ENCODE data around the gene PCDHGB3. TPM values are rescaled to one million over a fixed set of nuclear protein-coding genes. Genes with fewer than 3 reads are reported as not detected.
"Not testable (repeated sequence)": the region's sequence is repeated elsewhere in the genome, so short reads cannot be mapped to it uniquely, and the experiment has no call there.

Gene PCDHGB3
- polyA plus RNA-seq, 3 donors = not detected

DNA sequence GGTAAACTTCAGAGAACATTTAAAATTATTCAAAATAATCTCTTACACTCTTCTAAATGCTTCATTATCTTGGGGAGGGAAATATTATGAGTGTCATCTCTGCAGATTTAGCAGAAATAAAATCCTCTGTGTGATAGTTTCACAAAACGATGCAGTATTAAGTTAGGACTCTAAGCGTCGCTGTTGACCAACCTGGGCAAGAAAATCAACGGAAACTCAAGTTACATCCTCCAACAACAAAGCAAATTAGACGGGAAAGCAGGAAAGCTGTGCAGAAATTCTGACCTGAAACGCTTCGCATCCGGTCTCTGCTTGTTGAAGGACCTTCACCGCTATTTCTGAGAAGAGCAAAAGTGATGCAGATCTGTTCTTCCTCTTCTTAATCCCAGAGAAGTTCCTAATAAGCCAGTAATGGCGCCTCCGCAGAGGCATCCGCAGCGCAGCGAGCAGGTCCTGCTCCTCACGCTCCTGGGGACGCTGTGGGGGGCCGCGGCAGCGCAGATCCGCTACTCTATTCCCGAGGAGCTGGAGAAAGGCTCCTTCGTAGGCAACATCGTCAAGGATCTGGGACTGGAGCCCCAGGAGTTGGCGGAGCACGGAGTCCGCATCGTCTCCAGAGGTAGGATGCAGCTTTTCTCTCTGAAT, 3.8 kb downstream of the PCDHGB3 start, which contains the start of gene PCDHGA6:
PCDHGA6 (plus strand) TSS at position 219 of the 645 bp plus-strand sequence; CDS start at position 412, 193 bp downstream.
- Histone ChIP-seq H3K9ac (ENCODE audit: insufficient read depth, low read length, poor library complexity, severe bottlenecking) (no peak within 1 kb of the TSS), H3K4me3 (replicated peaks in 1 of 3; ENCODE audit: low read depth in 2 of 3, low read length in 3 of 3) (no peak within 1 kb of the TSS), H3K4me2 (replicated peaks; ENCODE audit: extremely low read depth, low read length, poor library complexity, severe bottlenecking) (no peak within 1 kb of the TSS), H3K27me3 (ENCODE audit: control insufficient read depth in 2 of 2, insufficient read depth in 2 of 2, low read length in 2 of 2) (peaks cover 35 to 88% of the 10 kb centered on the region in 2 donors), H3K4me1 (ENCODE audit: control insufficient read depth in 1 of 2, insufficient read depth in 2 of 2, low read length in 2 of 2) (no peaks in the 10 kb centered on the region), H3K36me3 (replicated peaks in 1 of 2; ENCODE audit: control insufficient read depth in 1 of 2, insufficient read depth in 2 of 2, low read length in 2 of 2) (no peaks in the 10 kb centered on the region), H3K27ac (ENCODE audit: low read depth in 1 of 2, low read length in 2 of 2) (no peak within 1 kb of the TSS), H3K9me3 (replicated peaks in 1 of 2; ENCODE audit: control insufficient read depth in 1 of 2, insufficient read depth in 1 of 2, low read length in 2 of 2) (peaks cover 64 to 73% of the 10 kb centered on the region in 2 donors), H4K20me1 (ENCODE audit: insufficient read depth, low read length) (no peaks in the 10 kb centered on the region), H2AFZ (ENCODE audit: insufficient read depth, low read depth, low read length, poor library complexity, severe bottlenecking) (no peak within 1 kb of the TSS), H3K79me2 (ENCODE audit: insufficient read depth, low read length) (no peaks in the 10 kb centered on the region)
- intact Hi-C loops (cut with micrococcal nuclease) = no loop called here
- no peak for DNase-seq
- peaks cover 8% of the 10 kb centered on the region for H3K4me1 Mint-ChIP-seq
- 29% methylated on average over 26 of the region's 27 CpGs for WGBS (ENCODE audit: insufficient coverage)
- H3K4me3 Mint-ChIP-seq = peak within 1 kb of the TSS in 1 of 2 donors; percentile 60
- peaks cover 42 to 85% (median 73%) of the 10 kb centered on the region in 7 donors for H3K9me3 Mint-ChIP-seq
- H3K27ac Mint-ChIP-seq = no peak within 1 kb of the TSS
- peaks cover 6 to 11% of the 10 kb centered on the region in 2 donors for H3K36me3 Mint-ChIP-seq
- peaks cover 39 to 75% (median 64%) of the 10 kb centered on the region in 3 donors for H3K27me3 Mint-ChIP-seq (ENCODE audit: low read depth in 3 of 3)
- TF ChIP-seq, protein P1, sequence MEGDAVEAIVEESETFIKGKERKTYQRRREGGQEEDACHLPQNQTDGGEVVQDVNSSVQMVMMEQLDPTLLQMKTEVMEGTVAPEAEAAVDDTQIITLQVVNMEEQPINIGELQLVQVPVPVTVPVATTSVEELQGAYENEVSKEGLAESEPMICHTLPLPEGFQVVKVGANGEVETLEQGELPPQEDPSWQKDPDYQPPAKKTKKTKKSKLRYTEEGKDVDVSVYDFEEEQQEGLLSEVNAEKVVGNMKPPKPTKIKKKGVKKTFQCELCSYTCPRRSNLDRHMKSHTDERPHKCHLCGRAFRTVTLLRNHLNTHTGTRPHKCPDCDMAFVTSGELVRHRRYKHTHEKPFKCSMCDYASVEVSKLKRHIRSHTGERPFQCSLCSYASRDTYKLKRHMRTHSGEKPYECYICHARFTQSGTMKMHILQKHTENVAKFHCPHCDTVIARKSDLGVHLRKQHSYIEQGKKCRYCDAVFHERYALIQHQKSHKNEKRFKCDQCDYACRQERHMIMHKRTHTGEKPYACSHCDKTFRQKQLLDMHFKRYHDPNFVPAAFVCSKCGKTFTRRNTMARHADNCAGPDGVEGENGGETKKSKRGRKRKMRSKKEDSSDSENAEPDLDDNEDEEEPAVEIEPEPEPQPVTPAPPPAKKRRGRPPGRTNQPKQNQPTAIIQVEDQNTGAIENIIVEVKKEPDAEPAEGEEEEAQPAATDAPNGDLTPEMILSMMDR (IDR thresholded peaks at IDR 0.05) = peak; percentile 17

DNA sequence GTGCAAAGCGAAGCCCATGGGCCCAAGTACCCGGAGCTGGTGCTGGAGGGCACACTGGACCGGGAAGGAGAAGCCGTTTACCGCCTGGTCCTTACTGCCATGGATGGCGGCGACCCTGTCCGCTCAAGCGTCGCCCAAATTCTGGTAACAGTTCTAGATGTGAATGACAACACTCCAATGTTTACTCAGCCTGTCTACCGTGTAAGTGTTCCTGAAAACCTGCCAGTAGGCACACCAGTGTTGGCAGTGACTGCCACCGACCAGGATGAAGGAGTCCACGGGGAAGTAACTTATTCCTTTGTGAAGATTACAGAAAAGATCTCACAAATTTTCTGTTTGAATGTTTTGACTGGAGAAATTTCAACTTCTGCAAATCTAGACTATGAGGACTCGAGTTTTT, 4.6 kb downstream of the PCDHGB3 start:
- H3K4me3 Mint-ChIP-seq = peak overlapping the region in 1 of 2 donors; percentile 57
- H3K27ac ChIP-seq (ENCODE audit: low read depth in 1 of 2, low read length in 2 of 2) = no peak overlapping the region
- H3K4me3 ChIP-seq (replicated peaks in 1 of 3; ENCODE audit: low read depth in 2 of 3, low read length in 3 of 3) = no peak overlapping the region
- peaks cover 8% of the 10 kb centered on the region for H3K4me1 Mint-ChIP-seq
- TF ChIP-seq, protein P1 (IDR thresholded peaks at IDR 0.05) = no peak
- peaks cover 42 to 83% (median 73%) of the 10 kb centered on the region in 7 donors for H3K9me3 Mint-ChIP-seq
- no peaks in the 10 kb centered on the region for H4K20me1 ChIP-seq (ENCODE audit: insufficient read depth, low read length)
- H3K27me3 ChIP-seq (ENCODE audit: control insufficient read depth in 2 of 2, insufficient read depth in 2 of 2, low read length in 2 of 2) = peaks cover 31 to 82% of the 10 kb centered on the region in 2 donors
- H3K27me3 Mint-ChIP-seq (ENCODE audit: low read depth in 3 of 3) = peaks cover 37 to 70% (median 58%) of the 10 kb centered on the region in 3 donors
- intact Hi-C loops (cut with micrococcal nuclease) = no loop called here
- H3K4me1 ChIP-seq (ENCODE audit: control insufficient read depth in 1 of 2, insufficient read depth in 2 of 2, low read length in 2 of 2) = no peaks in the 10 kb centered on the region
- no peak overlapping the region for H3K27ac Mint-ChIP-seq
- H2AFZ ChIP-seq (ENCODE audit: insufficient read depth, low read depth, low read length, poor library complexity, severe bottlenecking) = no peak overlapping the region
- no peak overlapping the region for H3K4me2 ChIP-seq (replicated peaks; ENCODE audit: extremely low read depth, low read length, poor library complexity, severe bottlenecking)
- H3K36me3 Mint-ChIP-seq = peaks cover 6 to 11% of the 10 kb centered on the region in 2 donors
- no peak for DNase-seq
- no peaks in the 10 kb centered on the region for H3K36me3 ChIP-seq (replicated peaks in 1 of 2; ENCODE audit: control insufficient read depth in 1 of 2, insufficient read depth in 2 of 2, low read length in 2 of 2)
- WGBS (ENCODE audit: insufficient coverage) = 65% methylated on average over 11 of the region's 14 CpGs
- no peaks in the 10 kb centered on the region for H3K79me2 ChIP-seq (ENCODE audit: insufficient read depth, low read length)
- peaks cover 64 to 73% of the 10 kb centered on the region in 2 donors for H3K9me3 ChIP-seq (replicated peaks in 1 of 2; ENCODE audit: control insufficient read depth in 1 of 2, insufficient read depth in 1 of 2, low read length in 2 of 2)
- H3K9ac ChIP-seq (ENCODE audit: insufficient read depth, low read length, poor library complexity, severe bottlenecking) = no peak overlapping the region

- H3K36me3 ChIP-seq (replicated peaks in 1 of 2; ENCODE audit: control insufficient read depth in 1 of 2, insufficient read depth in 2 of 2, low read length in 2 of 2); H4K20me1 ChIP-seq (ENCODE audit: insufficient read depth, low read length); H3K9ac ChIP-seq (ENCODE audit: insufficient read depth, low read length, poor library complexity, severe bottlenecking); H3K4me1 Mint-ChIP-seq; DNase-seq; H3K4me1 ChIP-seq (ENCODE audit: control insufficient read depth in 1 of 2, insufficient read depth in 2 of 2, low read length in 2 of 2); intact Hi-C loops (cut with micrococcal nuclease); H3K27ac Mint-ChIP-seq; H3K27ac ChIP-seq (ENCODE audit: low read depth in 1 of 2, low read length in 2 of 2); H3K79me2 ChIP-seq (ENCODE audit: insufficient read depth, low read length); H3K4me3 ChIP-seq (replicated peaks in 1 of 3; ENCODE audit: low read depth in 2 of 3, low read length in 3 of 3); H3K4me2 ChIP-seq (replicated peaks; ENCODE audit: extremely low read depth, low read length, poor library complexity, severe bottlenecking); H2AFZ ChIP-seq (ENCODE audit: insufficient read depth, low read depth, low read length, poor library complexity, severe bottlenecking): not testable (repeated sequence)
- Mint-ChIP-seq H3K4me3 (peak overlapping the region in 1 of 2 donors; percentile 63), H3K9me3 (peaks cover 38 to 78% (median 69%) of the 10 kb centered on the region in 7 donors), H3K36me3 (peaks cover 6 to 11% of the 10 kb centered on the region in 2 donors), H3K27me3 (ENCODE audit: low read depth in 3 of 3) (peaks cover 34 to 67% (median 48%) of the 10 kb centered on the region in 3 donors)
- Histone ChIP-seq H3K27me3 (ENCODE audit: control insufficient read depth in 2 of 2, insufficient read depth in 2 of 2, low read length in 2 of 2) (peaks cover 29 to 77% of the 10 kb centered on the region in 2 donors), H3K9me3 (replicated peaks in 1 of 2; ENCODE audit: control insufficient read depth in 1 of 2, insufficient read depth in 1 of 2, low read length in 2 of 2) (peaks cover 57 to 67% of the 10 kb centered on the region in 2 donors)
- WGBS (ENCODE audit: insufficient coverage) = 49% methylated on average over 23 of the region's 48 CpGs
Observed at GRCh38 chr5:141375444-141376155, 5.6 kb downstream of the PCDHGB3 start.

Data from CD14-positive monocyte (primary cell).